Activated naive CD4-positive, alpha-beta T cell treated with anti-CD3 and anti-CD28 coated beads for 36 hours (primary cell): Measurements from ENCODE around the gene TRPM1. TPM values are rescaled to one million over a fixed set of nuclear protein-coding genes. Genes with fewer than 3 reads are reported as not detected.

Experiments used
- CTCF ChIA-PET: fragments of 350-600 bp; sonication (Branson Sonifier 250); formaldehyde crosslinking; loops from one replicate; lab custom pipeline; 2021; ENCODE audit warnings: antibody characterized with exemption; lab: Charles Lee
- DNase-seq: peaks from one replicate; pipeline ENCODE4 v3.0.0-alpha.2; 2020
- H3K27ac Mint-ChIP-seq: one replicate; pipeline ENCODE4 v1.8.0; 2021; ENCODE audit warnings: mild to moderate bottlenecking, mixed read lengths
- H3K27me3 Mint-ChIP-seq: one replicate; pipeline ENCODE4 v1.8.0; 2021; ENCODE audit warnings: low read depth, mixed read lengths
- H3K36me3 Mint-ChIP-seq: one replicate; pipeline ENCODE4 v1.8.0; 2021; ENCODE audit warnings: low read depth, mixed read lengths
- H3K4me1 Mint-ChIP-seq: one replicate; pipeline ENCODE4 v1.8.0; 2021; ENCODE audit warnings: low read depth, mixed read lengths
- H3K4me3 Mint-ChIP-seq: one replicate; pipeline ENCODE4 v1.8.0; 2021; ENCODE audit warnings: mild to moderate bottlenecking, moderate library complexity, mixed read lengths
- H3K9me3 Mint-ChIP-seq: one replicate; pipeline ENCODE4 v1.8.0; 2021; ENCODE audit warnings: mixed read lengths
- intact Hi-C: fragments of 100-400 bp; cut with micrococcal nuclease; formaldehyde crosslinking; loops from one replicate; pipeline ENCODE4 v1.15.1; 2023
- microRNA-seq: library from miRNA; unstranded; fragments of <30 nt; microRNA quantifications from one replicate; pipeline ENCODE4 v1.2.0, GENCODE V29; 2022; ENCODE audit warnings: borderline microRNAs expressed, borderline replicate concordance
- total RNA-seq, 2 experiments: library from RNA; stranded (reverse); gene quantifications; one replicate each; pipeline ENCODE4 v1.2.3, GENCODE V29; 2021

Gene TRPM1
- total RNA-seq, 2 experiments from 2014 or later: not detected

- Mint-ChIP-seq H3K36me3 (peaks cover 20% of the 10 kb centered on the region), H3K4me1 (peaks cover 6% of the 10 kb centered on the region), H3K9me3 (no peaks in the 10 kb centered on the region), H3K27me3 (no peaks in the 10 kb centered on the region), H3K27ac (no peak overlapping the region), H3K4me3 (no peak overlapping the region)
- no peak for DNase-seq
- CTCF ChIA-PET: interaction anchor here (0.5 kb wide), 1 partner anchor 9 kb away, joined by 3 read pairs; no protein-coding TSS in a partner anchor
- intact Hi-C loops: no loop called here
Observed at GRCh38 chr15:30969724-30970123, 131.8 kb downstream of the TRPM1 start.

- intact Hi-C loops: no loop called here
- no peak for DNase-seq
- Mint-ChIP-seq H3K36me3 (peaks cover 6% of the 10 kb centered on the region), H3K9me3 (no peaks in the 10 kb centered on the region), H3K4me3 (no peak overlapping the region), H3K27me3 (no peaks in the 10 kb centered on the region), H3K27ac (no peak overlapping the region), H3K4me1 (peaks cover 13% of the 10 kb centered on the region)
- CTCF ChIA-PET: interaction anchor here (0.6 to 1.9 kb wide), 3 partner anchors 12 to 293 kb away, joined by 3 to 5 read pairs (median 4); no protein-coding TSS in a partner anchor
Observed at GRCh38 chr15:30963681-30964080, 137.8 kb downstream of the TRPM1 start.

- H3K27ac Mint-ChIP-seq: no peak overlapping the region
- H3K36me3 Mint-ChIP-seq: peaks cover 10% of the 10 kb centered on the region
- CTCF ChIA-PET: interaction anchor here (1.9 kb wide), 1 partner anchor 167 kb away, joined by 5 read pairs; no protein-coding TSS in a partner anchor
Observed at GRCh38 chr15:30962659-30963058, 138.9 kb downstream of the TRPM1 start.

GRCh38 chr15:30962079-30962478, 139.4 kb downstream of the TRPM1 start:
- H3K27ac Mint-ChIP-seq: no peak overlapping the region
- H3K4me3 Mint-ChIP-seq: no peak overlapping the region
- peaks cover 11% of the 10 kb centered on the region for H3K36me3 Mint-ChIP-seq
- CTCF ChIA-PET: interaction anchor here (1.9 kb wide), 1 partner anchor 167 kb away, joined by 5 read pairs; no protein-coding TSS in a partner anchor
- no peaks in the 10 kb centered on the region for H3K27me3 Mint-ChIP-seq
- peaks cover 13% of the 10 kb centered on the region for H3K4me1 Mint-ChIP-seq
- no peaks in the 10 kb centered on the region for H3K9me3 Mint-ChIP-seq
- no peak for DNase-seq
- intact Hi-C loops: no loop called here

More at GRCh38 chr15:30962659-30963058, 138.9 kb downstream of the TRPM1 start:
- intact Hi-C loops: no loop called here
- Mint-ChIP-seq H3K4me3 (no peak overlapping the region), H3K4me1 (peaks cover 13% of the 10 kb centered on the region), H3K27me3 (no peaks in the 10 kb centered on the region), H3K9me3 (no peaks in the 10 kb centered on the region)
- no peak for DNase-seq

GRCh38 chr15:30958219-30958618, 143.3 kb downstream of the TRPM1 start:
- H3K4me1 Mint-ChIP-seq: peaks cover 6% of the 10 kb centered on the region
- intact Hi-C loops: no loop called here
- H3K27me3 Mint-ChIP-seq: no peaks in the 10 kb centered on the region
- no peak overlapping the region for H3K4me3 Mint-ChIP-seq
- CTCF ChIA-PET: no interaction called here
- no peak overlapping the region for H3K27ac Mint-ChIP-seq
- H3K9me3 Mint-ChIP-seq: no peaks in the 10 kb centered on the region
- DNase-seq: no peak
- peaks cover 22% of the 10 kb centered on the region for H3K36me3 Mint-ChIP-seq

- CTCF ChIA-PET: no interaction called here
- no peaks in the 10 kb centered on the region for H3K4me1 Mint-ChIP-seq
- no peaks in the 10 kb centered on the region for H3K27me3 Mint-ChIP-seq
- peaks cover 36% of the 10 kb centered on the region for H3K36me3 Mint-ChIP-seq
- no peak overlapping the region for H3K4me3 Mint-ChIP-seq
- intact Hi-C loops: no loop called here
- no peaks in the 10 kb centered on the region for H3K9me3 Mint-ChIP-seq
- peak overlapping the region; percentile 1 for H3K27ac Mint-ChIP-seq
- no peak for DNase-seq
Observed at GRCh38 chr15:30956216-30957124, 145.1 kb downstream of the TRPM1 start.

GRCh38 chr15:30954674-30955073, 146.9 kb downstream of the TRPM1 start:
- H3K4me3 Mint-ChIP-seq: no peak overlapping the region
- H3K4me1 Mint-ChIP-seq: no peaks in the 10 kb centered on the region
- H3K36me3 Mint-ChIP-seq: peaks cover 44% of the 10 kb centered on the region
- no peak for DNase-seq
- H3K27me3 Mint-ChIP-seq: no peaks in the 10 kb centered on the region
- no peaks in the 10 kb centered on the region for H3K9me3 Mint-ChIP-seq
- no peak overlapping the region for H3K27ac Mint-ChIP-seq
- CTCF ChIA-PET: no interaction called here
- intact Hi-C loops: no loop called here

GRCh38 chr15:30953731-30954378, 147.7 kb downstream of the TRPM1 start:
- no peaks in the 10 kb centered on the region for H3K4me1 Mint-ChIP-seq
- CTCF ChIA-PET: no interaction called here
- H3K36me3 Mint-ChIP-seq: peaks cover 50% of the 10 kb centered on the region
- no peak overlapping the region for H3K4me3 Mint-ChIP-seq
- peak overlapping the region; percentile 41 for H3K27ac Mint-ChIP-seq
- peak; percentile 22 for DNase-seq
- intact Hi-C loops: no loop called here
- H3K9me3 Mint-ChIP-seq: peaks cover 1% of the 10 kb centered on the region
- H3K27me3 Mint-ChIP-seq: no peaks in the 10 kb centered on the region

- DNase-seq: no peak
- Mint-ChIP-seq H3K9me3 (peaks cover 1% of the 10 kb centered on the region), H3K27me3 (no peaks in the 10 kb centered on the region), H3K4me3 (no peak overlapping the region), H3K36me3 (peaks cover 51% of the 10 kb centered on the region), H3K4me1 (no peaks in the 10 kb centered on the region), H3K27ac (no peak overlapping the region)
- CTCF ChIA-PET: interaction anchor here (0.6 kb wide), 1 partner anchor 203 kb away, joined by 3 read pairs; no protein-coding TSS in a partner anchor
- intact Hi-C loops: no loop called here
Observed at GRCh38 chr15:30953183-30953582, 148.3 kb downstream of the TRPM1 start.

Small RNA genes lying within 50 kb of the gene (microRNA-seq; reads per million reads assigned to microRNA genes)
- not detected for gene MIR211

Other genes starting within 250 kb of the TRPM1 start
- 10 to 100 TPM; 13.8 to 14.5 TPM for gene FAN1, start 197.8 kb downstream of the TRPM1 start, total RNA-seq
- 10 to 100 TPM in 1 of 2 experiments, 1 to 10 TPM in 1; 9.7 to 10.5 TPM for gene MTMR10, start 110.1 kb downstream of the TRPM1 start, total RNA-seq
- 100 to 1,000 TPM; 115 to 121 TPM for gene KLF13, start 225.1 kb upstream of the TRPM1 start, total RNA-seq